Thyroid gland (tissue), 4 donors: ENCODE measurements around the gene PTPRN2. TPM values are rescaled to one million over a fixed set of nuclear protein-coding genes. Genes with fewer than 3 reads are reported as not detected.
A peak's percentile ranks its signal among the peaks of the same experiment; 100 is the strongest.

Experiments
- DNase-seq, 2 donors: peaks; one replicate each; pipeline ENCODE4 v3.0.0-alpha.2; 2019
- H3K27ac ChIP-seq, 3 donors: fragments of 200-600 bp; sonication (generic); 1 replicate in 2 of 3; 2 replicates in 1 of 3; pipeline ENCODE4 v1.5.1; 2016 to 2019; ENCODE audit warnings: mild to moderate bottlenecking in 1 of 3, moderate library complexity in 1 of 3
- H3K27me3 ChIP-seq: fragments of 200-600 bp; sonication (generic); one replicate; pipeline ENCODE4 v1.5.1; 2019
- H3K36me3 ChIP-seq, 2 donors: fragments of 200-600 bp; sonication (generic); one replicate each; pipeline ENCODE4 v1.5.1; 2016 to 2019
- H3K4me1 ChIP-seq, 2 donors: fragments of 200-600 bp; sonication (generic); one replicate each; pipeline ENCODE4 v1.5.1; 2017 to 2019
- H3K4me3 ChIP-seq, 3 donors: fragments of 200-600 bp; sonication (generic); replicated peaks in 1 of 3; 1 replicate in 2 of 3; 2 replicates in 1 of 3; pipeline ENCODE4 v1.5.1; 2016; ENCODE audit warnings: mild to moderate bottlenecking in 1 of 3
- H3K9me3 ChIP-seq: fragments of 200-600 bp; sonication (generic); one replicate; pipeline ENCODE4 v1.5.1; 2017
- CTCF ChIP-seq, 6 experiments: fragments of 200-600 bp in 3 of 6; fragments of 450-650 bp in 3 of 6; sonication (generic) in 3 of 6; IDR thresholded peaks; one replicate each; pipeline ENCODE4 v1.5.1; 2016 to 2019; ENCODE audit warnings: antibody characterized with exemption in 6 of 6, mild to moderate bottlenecking in 2 of 6, inconsistent platforms in 1 of 6, moderate library complexity in 1 of 6
- POLR2A ChIP-seq, 2 donors: fragments of 450-650 bp; IDR thresholded peaks; one replicate each; pipeline ENCODE4 v1.6.1; 2017; ENCODE audit warnings: antibody characterized with exemption in 2 of 2, mild to moderate bottlenecking in 2 of 2, moderate library complexity in 1 of 2
- WGBS, 2 donors: methylation state at CpG; one replicate each; pipeline ENCODE4 v1.1.5; 2017; 5-methylcytosine and 5-hydroxymethylcytosine counted together
- intact Hi-C: fragments of 100-400 bp; cut with DNase I; formaldehyde crosslinking; loops from one replicate; pipeline ENCODE4 v1.15.1; 2023
- total RNA-seq, 4 donors: library from RNA; depleted of rRNA; stranded (reverse); fragments of >200 nt; gene quantifications; one replicate each; pipeline ENCODE4 v1.2.3, GENCODE V29; 2016

The PTPRN2 gene
- total RNA-seq, 4 donors from 2014 or later = 4.2 to 9.9 (median 7.7) TPM

- 79 to 90% methylated on average over 15 to 22 of the region's 22 CpGs for WGBS, 2 donors
- intact Hi-C loops = no loop called here
- no peak for TF ChIP-seq CTCF (IDR thresholded peaks at IDR 0.05)
- TF ChIP-seq POLR2A (IDR thresholded peaks at IDR 0.05) = no peak
- no peak overlapping the region for H3K27ac ChIP-seq
- H3K27me3 ChIP-seq = no peaks in the 10 kb centered on the region
- H3K9me3 ChIP-seq = no peaks in the 10 kb centered on the region
- DNase-seq = no peak
- no peaks in the 10 kb centered on the region for H3K4me1 ChIP-seq
- no peak overlapping the region for H3K4me3 ChIP-seq
- H3K36me3 ChIP-seq = no peaks in the 10 kb centered on the region
These were observed 730.6 kb downstream of the PTPRN2 start for GRCh38 chr7:157856873-157857577.

- no peak overlapping the region for H3K4me3 ChIP-seq
- no peaks in the 10 kb centered on the region for H3K4me1 ChIP-seq
- H3K36me3 ChIP-seq = no peaks in the 10 kb centered on the region
- WGBS, 2 donors = 74 to 75% methylated on average over 22 of the region's 22 CpGs
- intact Hi-C loops = no loop called here
- TF ChIP-seq POLR2A (IDR thresholded peaks at IDR 0.05) (no peak), CTCF (IDR thresholded peaks at IDR 0.05) (no peak)
- no peak overlapping the region for H3K27ac ChIP-seq
- H3K27me3 ChIP-seq = no peaks in the 10 kb centered on the region
- no peaks in the 10 kb centered on the region for H3K9me3 ChIP-seq
- no peak for DNase-seq
These were observed 732.0 kb downstream of the PTPRN2 start for GRCh38 chr7:157855452-157856213.

GRCh38 chr7:157855016-157855415, 732.6 kb downstream of the PTPRN2 start:
- WGBS, 2 donors = 80 to 89% methylated on average over 21 to 22 of the region's 22 CpGs
- Histone ChIP-seq H3K9me3 (no peaks in the 10 kb centered on the region), H3K4me1 (no peaks in the 10 kb centered on the region), H3K36me3 (no peaks in the 10 kb centered on the region), H3K27ac (no peak overlapping the region), H3K27me3 (no peaks in the 10 kb centered on the region), H3K4me3 (no peak overlapping the region)
- DNase-seq = no peak
- intact Hi-C loops = no loop called here
- TF ChIP-seq CTCF (IDR thresholded peaks at IDR 0.05) (no peak), POLR2A (IDR thresholded peaks at IDR 0.05) (no peak)

GRCh38 chr7:157854066-157854891, 733.3 kb downstream of the PTPRN2 start:
- peak in 1 of 2 donors; percentile 24 for DNase-seq
- Histone ChIP-seq H3K36me3 (no peaks in the 10 kb centered on the region), H3K4me1 (no peaks in the 10 kb centered on the region), H3K27me3 (no peaks in the 10 kb centered on the region), H3K4me3 (no peak overlapping the region), H3K9me3 (no peaks in the 10 kb centered on the region), H3K27ac (no peak overlapping the region)
- intact Hi-C loops = no loop called here
- 80 to 83% methylated on average over 21 to 25 of the region's 28 CpGs for WGBS, 2 donors
- TF ChIP-seq CTCF (IDR thresholded peaks at IDR 0.05) (no peak), POLR2A (IDR thresholded peaks at IDR 0.05) (no peak)
